DND-41 (cell line): ENCODE results near the gene DRD4.

Experiments used
- ATAC-seq: fragments of 200-7000 bp; cut with Tn5 transposase; 3 replicates; pipeline ENCODE4 v1.9.1; 2021; ENCODE audit warnings: low read depth; ENCODE audit not compliant: insufficient read depth
- DNase-seq: peaks from one replicate; pipeline ENCODE4 v3.0.0-alpha.2; 2020
- H2AFZ ChIP-seq: 2 replicates; pipeline ENCODE4 v1.6.0; 2012; ENCODE audit warnings: low read depth, low read length
- H3K27ac ChIP-seq: 2 replicates; pipeline ENCODE4 v1.5.1; 2012; ENCODE audit warnings: low read length, inconsistent platforms
- H3K27me3 ChIP-seq: fragments of 200-600 bp; sonication (generic); 2 replicates; pipeline ENCODE4 v1.6.0; 2012; ENCODE audit warnings: low read length, mild to moderate bottlenecking, inconsistent platforms; ENCODE audit not compliant: insufficient read depth, poor library complexity
- H3K36me3 ChIP-seq: 2 replicates; pipeline ENCODE4 v1.5.1; 2012; ENCODE audit warnings: low read length, inconsistent platforms; ENCODE audit not compliant: insufficient read depth
- H3K4me1 ChIP-seq: 2 replicates; pipeline ENCODE4 v1.5.1; 2012; ENCODE audit warnings: mild to moderate bottlenecking, low read length; ENCODE audit not compliant: insufficient read depth
- H3K4me2 ChIP-seq: 2 replicates; pipeline ENCODE4 v1.6.0; 2012; ENCODE audit warnings: mild to moderate bottlenecking, moderate library complexity, low read length, inconsistent platforms; ENCODE audit not compliant: insufficient read depth
- H3K4me3 ChIP-seq, 2 experiments: fragments of 200-600 bp in 1 of 2; shearing (Covaris generic) in 1 of 2; 2 replicates each; pipeline ENCODE4 v1.5.1; 2012 to 2016; ENCODE audit warnings: inconsistent platforms in 2 of 2, low read length in 2 of 2, mild to moderate bottlenecking in 2 of 2, low read depth in 1 of 2, moderate library complexity in 1 of 2
- H3K79me2 ChIP-seq: 2 replicates; pipeline ENCODE4 v1.6.0; 2012; ENCODE audit warnings: low read length, inconsistent platforms; ENCODE audit not compliant: insufficient read depth
- H3K9ac ChIP-seq: 2 replicates; pipeline ENCODE4 v1.6.0; 2012; ENCODE audit warnings: low read depth, mild to moderate bottlenecking, inconsistent platforms, low read length, moderate library complexity
- H3K9me3 ChIP-seq: 2 replicates; pipeline ENCODE4 v1.5.1; 2012; ENCODE audit warnings: low read length, moderate library complexity, mild to moderate bottlenecking, inconsistent platforms; ENCODE audit not compliant: insufficient read depth, severe bottlenecking
- H4K20me1 ChIP-seq: 2 replicates; pipeline ENCODE4 v1.6.0; 2012; ENCODE audit warnings: low read length; ENCODE audit not compliant: insufficient read depth
- CTCF ChIP-seq: IDR thresholded peaks from 2 replicates; pipeline ENCODE4 v1.5.1; 2012; ENCODE audit warnings: borderline replicate concordance, low read length, moderate library complexity, mild to moderate bottlenecking; ENCODE audit not compliant: poor library complexity, severe bottlenecking; ENCODE audit errors: extremely low read depth
- EZH2 ChIP-seq: IDR thresholded peaks from 3 replicates; pipeline ENCODE4 v1.6.1; 2012; ENCODE audit warnings: borderline replicate concordance, low read depth, mild to moderate bottlenecking, moderate library complexity, low read length, inconsistent platforms; ENCODE audit not compliant: severe bottlenecking

The DRD4 gene

GRCh38 chr11:610146-610801, 26.8 kb upstream of the DRD4 start:
- Histone ChIP-seq H3K27me3 (no peaks in the 10 kb centered on the region), H3K27ac (no peak overlapping the region), H3K36me3 (peaks cover 90% of the 10 kb centered on the region), H3K9ac (no peak overlapping the region), H2AFZ (no peak overlapping the region), H3K4me3 (no peak overlapping the region), H4K20me1 (peaks cover 76% of the 10 kb centered on the region), H3K4me1 (peaks cover 23% of the 10 kb centered on the region), H3K79me2 (peaks cover 10% of the 10 kb centered on the region), H3K9me3 (no peaks in the 10 kb centered on the region), H3K4me2 (no peak overlapping the region)
- ATAC-seq (no peak), DNase-seq (no peak)
- TF ChIP-seq CTCF (no peak), EZH2 (no peak)

- Histone ChIP-seq H3K9ac (no peak overlapping the region), H3K4me3 (no peak overlapping the region), H3K9me3 (no peaks in the 10 kb centered on the region), H2AFZ (no peak overlapping the region), H3K4me1 (peaks cover 29% of the 10 kb centered on the region), H3K36me3 (peaks cover 80% of the 10 kb centered on the region), H3K4me2 (no peak overlapping the region), H4K20me1 (peaks cover 69% of the 10 kb centered on the region), H3K27ac (no peak overlapping the region), H3K79me2 (peaks cover 12% of the 10 kb centered on the region), H3K27me3 (no peaks in the 10 kb centered on the region)
- DNase-seq (no peak), ATAC-seq (no peak)
- no peak for TF ChIP-seq EZH2
- no peak for TF ChIP-seq CTCF
Measured at GRCh38 chr11:611001-611996, 25.8 kb upstream of the DRD4 start.

- TF ChIP-seq CTCF = peak; percentile 51
- TF ChIP-seq EZH2 = no peak
- Histone ChIP-seq H4K20me1 (peaks cover 64% of the 10 kb centered on the region), H3K79me2 (peaks cover 17% of the 10 kb centered on the region), H3K4me3 (no peak overlapping the region), H3K4me1 (peaks cover 35% of the 10 kb centered on the region), H3K36me3 (peaks cover 69% of the 10 kb centered on the region), H3K27me3 (no peaks in the 10 kb centered on the region), H3K9ac (no peak overlapping the region), H3K9me3 (no peaks in the 10 kb centered on the region), H2AFZ (no peak overlapping the region), H3K27ac (no peak overlapping the region), H3K4me2 (no peak overlapping the region)
- ATAC-seq (no peak), DNase-seq (peak; percentile 35)
Measured at GRCh38 chr11:612201-612960, 24.7 kb upstream of the DRD4 start.
